HG02840 (cell line): Measurements from ENCODE around the gene FAM20B.
A peak's percentile ranks its signal among the peaks of the same experiment; 100 is the strongest.
"Not testable (repeated sequence)": the region's sequence is repeated elsewhere in the genome, so short reads cannot be mapped to it uniquely, and the experiment has no call there.

Experiments used
- ATAC-seq: cut with Tn5 transposase; IDR thresholded peaks from one replicate; pipeline ENCODE4 v1.9.1; 2021; ENCODE audit warnings: mild to moderate bottlenecking, moderate library complexity, moderate number of reproducible peaks; ENCODE audit not compliant: unreplicated experiment, low FRiP score

Gene FAM20B

DNA sequence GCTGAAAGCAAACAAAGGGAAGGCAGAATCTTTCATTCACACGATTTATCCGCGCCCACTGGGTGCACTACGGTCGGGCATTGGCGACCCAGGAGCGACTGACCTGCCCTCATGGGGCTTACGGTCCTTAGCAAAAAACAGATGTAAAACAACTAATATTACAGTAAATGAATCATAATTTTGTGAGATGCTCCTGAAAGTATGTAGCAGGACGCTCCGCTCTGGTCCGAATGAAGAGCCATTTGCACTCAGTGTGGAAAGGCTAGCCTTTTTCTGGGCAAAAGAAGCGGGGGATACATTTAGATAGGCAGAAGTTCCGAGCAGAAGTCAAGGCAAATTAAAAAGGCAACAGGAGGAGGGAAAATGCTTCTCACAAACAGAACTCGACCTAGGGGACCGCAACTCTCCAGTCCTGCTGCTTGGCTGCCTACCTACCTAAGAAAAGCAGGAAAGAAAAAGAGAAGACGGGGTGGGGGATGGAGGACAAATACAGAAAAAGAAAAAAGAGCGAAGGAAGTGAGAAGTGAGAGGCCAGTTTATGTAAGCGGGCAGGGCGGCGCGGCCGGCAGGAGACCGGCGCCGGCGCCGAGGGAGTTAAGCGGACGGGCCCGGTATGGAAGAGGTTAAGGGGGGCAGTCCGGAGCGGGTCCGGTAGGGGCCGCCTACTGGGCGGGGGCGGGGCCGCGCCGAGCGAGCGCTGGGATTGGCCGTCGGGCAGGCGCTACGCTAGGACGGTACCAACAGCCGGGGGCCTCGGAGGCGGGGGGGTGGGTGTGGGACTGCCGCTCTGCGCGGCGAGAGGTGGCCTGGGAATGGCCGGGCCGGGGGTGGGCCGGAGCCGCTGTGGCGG, at the start of gene FAM20B:
Gene FAM20B (plus strand): TSS at position 770 of the 850 bp plus-strand sequence. CDS start 17,954 bp downstream, outside the sequence.
- ATAC-seq = peak; percentile 80

DNA sequence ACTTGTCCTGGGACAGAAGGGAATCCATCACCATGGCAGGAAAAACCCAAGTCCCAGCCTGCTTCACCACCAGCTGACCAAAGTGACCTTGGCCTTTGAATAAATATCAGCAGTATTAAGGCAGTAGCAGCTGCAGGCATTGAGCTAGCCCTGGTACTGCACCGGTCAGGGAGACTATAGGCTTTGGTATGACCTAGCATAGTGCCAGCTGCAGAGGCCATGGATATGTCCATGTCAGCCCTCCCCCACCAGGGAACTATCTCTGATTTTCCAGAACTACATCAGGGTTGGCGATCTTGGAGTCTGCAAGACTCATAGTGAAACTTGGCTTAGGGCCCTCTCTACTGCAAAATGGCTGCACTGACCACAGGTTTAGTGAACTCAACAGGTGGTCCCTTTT, 49.2 kb upstream of the FAM20B start:
- no peak for ATAC-seq

- no peak for ATAC-seq
Measured at GRCh38 chr1:178986204-178986603, 39.5 kb upstream of the FAM20B start.

DNA sequence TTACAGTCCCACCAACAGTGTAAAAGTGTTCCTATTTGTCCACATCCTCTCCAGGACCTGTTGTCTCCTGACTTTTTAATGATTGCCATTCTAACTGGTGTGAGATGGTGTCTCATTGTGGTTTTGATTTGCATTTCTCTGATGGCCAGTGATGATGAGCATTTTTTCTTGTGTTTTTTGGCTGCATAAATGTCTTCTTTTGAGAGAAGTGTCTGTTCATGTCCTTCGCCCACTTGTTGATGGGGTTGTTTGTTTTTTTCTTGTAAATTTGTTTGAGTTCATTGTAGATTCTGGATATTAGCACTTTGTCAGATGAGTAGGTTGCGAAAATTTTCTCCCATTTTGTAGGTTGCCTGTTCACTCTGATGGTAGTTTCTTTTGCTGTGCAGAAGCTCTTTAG, 37.5 kb upstream of the FAM20B start:
- not testable (repeated sequence) for ATAC-seq

GRCh38 chr1:178993559-178993958, 32.1 kb upstream of the FAM20B start:
- ATAC-seq = no peak

GRCh38 chr1:178997428-178997827, 28.3 kb upstream of the FAM20B start:
- ATAC-seq = no peak

- ATAC-seq = no peak
Measured at GRCh38 chr1:178998295-178998694, 27.4 kb upstream of the FAM20B start.

DNA sequence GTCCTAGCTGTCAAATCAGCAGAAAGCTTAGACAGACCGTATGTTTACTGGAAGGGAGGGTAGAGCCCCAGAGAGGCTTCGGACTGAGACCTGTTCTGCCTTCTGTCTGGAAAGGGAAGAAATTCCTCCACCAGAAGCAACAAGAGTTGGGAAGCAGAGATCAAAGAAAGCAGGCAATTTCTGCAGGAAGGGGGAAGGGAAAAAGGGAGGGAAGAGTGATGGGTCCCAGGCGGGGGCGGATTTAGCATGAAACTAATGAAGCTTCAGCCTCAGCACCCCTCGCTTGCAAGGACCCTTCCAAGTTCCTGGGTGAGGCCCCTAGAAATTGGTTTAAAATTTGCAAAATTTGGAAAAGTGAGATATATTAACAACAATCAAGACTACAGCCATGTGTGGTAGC, 26.6 kb upstream of the FAM20B start:
- no peak for ATAC-seq

- no peak for ATAC-seq
Measured at GRCh38 chr1:179001451-179001850, 24.2 kb upstream of the FAM20B start.

GRCh38 chr1:179002064-179002463, 23.6 kb upstream of the FAM20B start:
- ATAC-seq = not testable (repeated sequence)

DNA sequence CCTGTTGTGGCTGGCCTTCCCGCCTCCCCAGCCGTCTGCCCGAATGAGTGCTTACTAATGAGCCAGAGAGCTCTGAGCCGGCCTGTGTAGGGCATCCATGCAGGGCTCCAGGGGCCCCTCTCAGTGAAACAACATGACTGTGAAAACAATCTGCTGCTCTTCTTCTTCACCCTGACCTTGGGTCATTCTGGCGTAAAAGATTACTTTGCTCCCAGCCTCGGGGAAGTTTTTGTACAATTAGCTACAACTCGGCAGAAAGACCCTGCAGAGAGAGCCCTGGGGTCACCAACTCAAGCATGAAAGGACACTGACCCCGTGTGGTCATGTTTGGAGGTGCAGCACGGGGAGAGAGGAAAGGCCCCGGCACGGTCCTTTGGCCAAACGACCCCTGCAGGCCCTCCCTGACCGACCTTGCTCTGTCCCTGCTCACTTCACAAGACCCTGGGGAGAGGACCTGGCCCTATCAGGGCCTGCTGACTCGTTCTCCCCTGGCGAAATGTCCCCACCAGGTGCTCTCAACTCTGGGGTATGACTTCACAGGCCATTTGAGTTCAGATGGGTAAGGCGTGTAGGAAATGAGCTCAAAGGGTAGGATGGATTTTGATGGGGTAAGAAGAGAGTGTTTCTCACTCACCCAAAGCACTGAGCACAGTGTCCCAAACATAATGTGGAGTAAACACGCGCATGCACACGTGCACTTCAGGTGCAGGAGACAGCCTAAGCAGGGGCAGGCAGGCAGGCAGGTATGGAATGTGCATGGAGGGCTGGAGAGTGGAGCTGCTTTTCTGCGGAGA, 22.9 kb upstream of the FAM20B start:
- no peak for ATAC-seq

GRCh38 chr1:179003512-179004066, 22.1 kb upstream of the FAM20B start:
- ATAC-seq = no peak

DNA sequence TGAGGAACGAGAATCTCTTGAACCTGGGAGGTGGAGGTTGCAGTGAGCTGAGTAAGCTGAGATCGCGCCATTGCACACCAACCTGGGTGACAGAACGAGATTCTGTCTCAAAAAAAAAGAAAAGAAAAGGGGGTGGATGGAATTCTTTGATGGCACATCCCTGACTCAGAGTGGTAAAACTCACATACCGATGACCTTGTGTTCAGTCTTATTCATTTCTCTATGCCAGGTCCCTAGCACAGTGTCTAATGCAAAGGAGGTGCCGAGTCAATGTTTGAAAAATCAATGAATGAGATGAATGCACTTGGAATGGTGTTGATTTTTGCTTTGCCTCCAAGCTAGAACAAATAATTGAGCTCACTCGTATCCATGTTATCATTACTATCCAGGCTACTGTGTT, 18.5 kb upstream of the FAM20B start:
- ATAC-seq = no peak

- ATAC-seq = no peak
Measured at GRCh38 chr1:179010671-179011070, 15.0 kb upstream of the FAM20B start.

GRCh38 chr1:179012038-179012437, 13.7 kb upstream of the FAM20B start:
- no peak for ATAC-seq

- no peak for ATAC-seq
Measured at GRCh38 chr1:179014123-179014522, 11.6 kb upstream of the FAM20B start.

GRCh38 chr1:179015396-179015795, 10.3 kb upstream of the FAM20B start:
- no peak for ATAC-seq

DNA sequence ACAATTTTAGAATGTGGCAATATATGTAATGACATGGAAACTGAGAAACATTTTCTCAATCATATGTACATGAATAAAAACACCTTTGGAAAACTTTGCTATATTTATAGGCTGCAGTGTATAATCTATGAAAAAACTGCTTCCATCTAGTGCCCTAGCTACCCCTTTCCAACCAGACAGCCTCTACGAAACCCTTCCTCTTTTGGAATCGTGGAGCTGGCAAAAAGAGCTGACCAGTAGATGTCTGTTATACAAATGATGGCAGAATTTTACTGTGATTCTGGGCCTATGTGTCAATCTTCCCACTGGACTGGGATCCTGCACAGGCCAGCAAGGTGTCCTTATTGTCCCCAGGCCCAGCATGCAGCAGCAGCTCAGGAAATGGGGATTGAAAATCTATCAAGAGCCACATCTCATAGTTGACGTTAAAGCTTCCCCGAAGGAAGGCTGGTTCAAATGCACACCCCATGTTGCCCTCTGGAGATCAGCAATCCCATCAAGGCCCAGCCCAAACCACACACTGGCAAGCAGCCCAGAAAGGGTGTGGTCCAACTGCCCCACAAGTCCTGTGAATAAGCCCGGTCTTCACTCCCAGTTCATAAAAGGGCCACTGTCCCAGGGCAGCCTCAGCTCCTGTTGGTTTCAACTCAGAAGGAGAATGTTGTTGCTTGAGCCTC, 8.8 kb upstream of the FAM20B start:
- no peak for ATAC-seq

DNA sequence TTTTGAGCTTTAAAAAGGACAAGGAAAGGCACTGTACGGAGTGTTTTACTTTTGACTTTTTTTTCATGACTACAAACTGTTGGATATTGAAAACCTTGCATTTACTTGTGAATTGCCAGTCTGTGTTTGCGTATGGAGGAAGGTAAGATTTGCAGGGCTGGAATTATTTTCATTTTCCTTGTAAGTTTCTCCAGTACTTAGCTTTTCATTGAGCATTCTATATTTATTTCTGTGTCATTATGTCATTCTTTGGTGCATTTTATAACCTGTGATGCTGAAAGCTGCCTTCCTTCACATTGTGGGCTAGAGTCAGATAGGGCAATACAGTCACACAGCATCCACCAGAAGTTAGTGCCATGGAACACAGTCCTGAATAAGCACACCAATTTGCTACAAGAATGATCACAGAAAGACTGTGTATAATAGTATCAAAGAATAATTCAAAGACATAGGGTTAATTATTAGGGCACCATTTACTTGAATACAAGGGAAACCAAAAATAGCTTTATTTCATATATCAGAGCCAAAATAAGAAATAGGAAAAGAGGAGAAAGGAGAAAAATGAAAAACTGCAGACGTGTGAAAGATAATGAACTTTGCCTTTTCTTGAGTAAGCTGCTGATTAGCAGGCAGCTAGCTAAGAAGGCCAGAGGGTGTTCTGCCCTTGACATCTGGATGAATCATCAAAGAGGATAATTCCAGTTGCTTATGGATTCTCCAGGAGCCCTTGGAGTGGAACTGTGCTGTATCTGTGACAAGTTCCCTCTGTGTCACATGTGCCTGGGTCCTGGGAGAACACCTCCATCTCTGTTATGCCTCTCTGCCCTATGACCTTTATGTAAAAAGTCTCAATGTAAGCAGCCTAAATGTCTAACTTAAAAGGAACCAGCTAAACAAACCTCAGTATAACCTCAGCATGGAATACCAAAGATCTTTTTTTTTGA, 8.0 kb upstream of the FAM20B start:
- ATAC-seq = no peak

- ATAC-seq = no peak
Measured at GRCh38 chr1:179021873-179022272, 3.8 kb upstream of the FAM20B start.
